ENCODE data around the gene ULBP2.
"Not testable (repeated sequence)": the region's sequence is repeated elsewhere in the genome, so short reads cannot be mapped to it uniquely, and the experiment has no call there.

The ULBP2 gene

GRCh38 chr6:149927025-149927424 lies 14.8 kb upstream of the ULBP2 start:
- not testable (repeated sequence) for DNase-seq

DNA sequence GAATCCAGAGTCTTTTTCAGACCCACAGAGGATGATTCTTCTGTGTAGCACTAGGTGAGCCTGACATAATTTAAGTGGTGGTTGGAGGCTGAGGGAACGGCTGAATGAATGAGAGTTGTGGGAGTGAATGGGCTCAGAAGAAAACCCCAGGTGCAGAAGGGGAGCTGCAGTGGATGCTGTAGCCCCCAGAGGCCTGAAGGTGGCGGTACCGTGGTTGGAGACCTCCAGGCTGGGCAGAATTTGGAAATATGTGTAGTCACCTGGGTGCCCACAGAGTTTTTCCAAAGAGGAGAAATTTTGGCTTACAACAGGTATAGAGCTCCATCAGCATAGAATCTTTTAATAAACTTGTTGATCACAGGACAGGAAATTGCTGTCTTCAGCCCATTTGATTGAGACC lies 12.4 kb upstream of the ULBP2 start:
- DNase-seq, result no peak

- DNase-seq, result no peak
Measured at GRCh38 chr6:149931501-149931900, 10.3 kb upstream of the ULBP2 start.

GRCh38 chr6:149933036-149933435 lies 8.8 kb upstream of the ULBP2 start:
- no peak for DNase-seq

GRCh38 chr6:149933461-149933860 lies 8.4 kb upstream of the ULBP2 start:
- no peak for DNase-seq

- peak; percentile 70 to 81 for DNase-seq
Measured at GRCh38 chr6:149934249-149935156, 7.3 kb upstream of the ULBP2 start.

GRCh38 chr6:149935246-149935645 lies 6.6 kb upstream of the ULBP2 start:
- no peak for DNase-seq

- DNase-seq, result no peak
Measured at GRCh38 chr6:149935668-149936067, 6.1 kb upstream of the ULBP2 start.

DNA sequence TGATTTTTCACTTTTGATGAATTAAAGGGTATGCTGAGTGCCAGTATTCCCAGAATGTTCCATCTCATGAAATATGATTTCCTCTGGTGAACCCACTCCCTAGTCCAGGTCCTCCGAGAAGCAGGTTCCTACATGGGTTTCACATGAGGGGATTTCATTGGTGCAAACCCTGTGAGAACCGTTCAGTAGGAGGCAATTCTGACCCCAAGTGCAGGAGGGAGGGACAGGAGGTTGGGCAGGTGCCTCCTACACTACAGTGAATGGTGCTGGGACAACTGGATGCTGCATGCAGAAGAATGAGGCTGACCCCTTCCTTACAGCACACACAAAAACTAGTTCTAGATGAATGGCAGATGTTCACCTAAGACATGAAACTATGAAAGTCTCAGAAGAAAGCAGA lies 5.1 kb upstream of the ULBP2 start:
- DNase-seq, result no peak

- not testable (repeated sequence) for DNase-seq
Measured at GRCh38 chr6:149938013-149938570, 3.7 kb upstream of the ULBP2 start.

GRCh38 chr6:149938571-149939355 lies 3.1 kb upstream of the ULBP2 start:
- DNase-seq, result peak; percentile 73 to 78

DNA sequence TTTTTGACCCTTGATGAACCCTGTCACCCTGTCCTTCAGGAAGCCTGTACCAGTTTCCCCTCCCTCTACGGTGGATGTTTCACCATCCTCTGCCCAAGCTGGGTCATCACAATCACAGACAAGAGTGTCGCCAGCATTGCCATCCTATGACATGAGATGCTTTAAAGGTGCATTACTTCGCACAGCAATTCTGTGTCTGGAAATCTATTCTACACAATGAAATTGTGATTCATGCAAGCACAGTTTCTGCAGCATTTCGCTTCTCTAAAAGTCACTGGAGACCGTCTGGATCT lies 2.5 kb upstream of the ULBP2 start:
- DNase-seq, result no peak

DNA sequence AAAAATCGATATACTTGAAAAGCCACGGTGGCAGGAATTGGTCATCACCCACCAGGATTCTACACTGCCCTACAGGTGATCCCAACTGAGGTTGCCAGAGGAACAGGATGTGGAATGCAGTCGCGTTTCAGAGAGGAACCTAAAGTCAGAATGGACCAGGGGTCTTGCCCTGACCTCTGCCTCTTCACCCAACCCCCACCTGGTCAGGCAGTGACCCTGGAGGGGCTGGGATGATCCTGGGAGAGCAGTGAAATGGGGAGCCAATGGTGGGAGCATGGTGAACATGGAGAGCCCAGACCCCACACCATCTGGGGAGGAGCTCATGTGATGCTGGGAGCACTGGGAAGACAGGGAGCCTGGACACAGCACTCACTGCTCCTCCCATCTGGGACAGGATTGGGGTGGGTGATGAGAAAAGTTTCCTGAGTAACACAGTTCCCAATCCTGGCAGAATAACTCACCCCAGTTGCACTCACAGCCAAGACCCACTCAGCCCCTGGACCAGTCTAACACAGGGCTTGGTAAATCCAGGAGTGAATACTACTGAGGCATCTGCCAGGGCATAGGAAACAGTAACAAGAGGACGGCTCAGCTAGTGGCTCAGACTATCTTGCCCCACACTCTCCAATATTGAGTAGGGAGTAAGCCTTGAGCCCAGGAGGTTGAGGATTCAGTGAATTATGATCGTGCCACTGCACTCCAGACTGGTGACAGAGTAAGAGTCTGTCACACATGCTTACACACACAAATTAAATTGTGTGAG lies 1.7 kb upstream of the ULBP2 start:
- no peak for DNase-seq

DNA sequence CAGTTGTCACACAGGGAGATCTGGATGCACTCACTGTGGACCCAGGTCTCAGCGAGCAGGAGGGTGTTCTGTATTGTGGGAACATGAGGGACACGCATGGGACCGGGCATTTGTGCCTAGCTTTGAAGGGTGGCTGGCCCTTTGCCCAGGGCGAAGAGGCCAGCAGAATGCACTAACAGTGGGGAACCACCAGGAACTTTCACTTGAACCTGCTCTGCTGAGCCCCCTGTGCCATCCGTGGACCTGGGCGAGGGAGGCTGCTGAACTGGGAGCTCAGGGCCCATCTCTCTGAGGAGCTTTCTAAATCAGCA lies 1.2 kb upstream of the ULBP2 start:
- DNase-seq, result no peak

- no peak for DNase-seq
Measured at GRCh38 chr6:149942461-149942829, 631 bp downstream of the ULBP2 start.

GRCh38 chr6:149943321-149943720 lies 1.5 kb downstream of the ULBP2 start:
- DNase-seq, result not testable (repeated sequence)

DNA sequence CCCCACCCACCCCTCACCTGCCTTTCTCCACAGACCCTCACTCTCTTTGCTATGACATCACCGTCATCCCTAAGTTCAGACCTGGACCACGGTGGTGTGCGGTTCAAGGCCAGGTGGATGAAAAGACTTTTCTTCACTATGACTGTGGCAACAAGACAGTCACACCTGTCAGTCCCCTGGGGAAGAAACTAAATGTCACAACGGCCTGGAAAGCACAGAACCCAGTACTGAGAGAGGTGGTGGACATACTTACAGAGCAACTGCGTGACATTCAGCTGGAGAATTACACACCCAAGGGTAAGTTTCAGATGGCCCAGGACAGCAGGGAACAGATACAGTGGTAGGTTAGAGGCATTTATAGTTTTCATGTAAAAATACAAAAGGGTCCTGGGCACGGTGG lies 3.5 kb downstream of the ULBP2 start:
- not testable (repeated sequence) for DNase-seq

DNA sequence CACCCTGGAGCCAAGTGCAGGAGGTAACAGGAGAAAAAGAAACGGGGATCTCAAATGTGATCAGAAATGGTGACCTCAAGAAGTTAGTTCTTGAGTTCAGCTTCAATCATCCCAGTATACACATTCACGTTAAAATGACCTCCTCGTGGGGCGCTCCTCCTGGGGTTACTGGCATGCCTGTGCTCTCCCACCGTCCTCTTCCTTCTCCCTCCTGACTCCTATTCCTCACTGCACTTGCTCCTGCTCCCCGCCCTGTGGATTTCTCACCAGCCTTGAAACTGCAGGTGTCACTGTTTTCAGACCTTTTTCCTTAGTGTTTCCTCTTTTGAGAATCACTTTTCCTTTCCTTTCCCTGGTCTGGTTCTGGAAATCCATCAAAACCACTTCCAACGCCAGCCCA lies 4.8 kb downstream of the ULBP2 start:
- not testable (repeated sequence) for DNase-seq

DNA sequence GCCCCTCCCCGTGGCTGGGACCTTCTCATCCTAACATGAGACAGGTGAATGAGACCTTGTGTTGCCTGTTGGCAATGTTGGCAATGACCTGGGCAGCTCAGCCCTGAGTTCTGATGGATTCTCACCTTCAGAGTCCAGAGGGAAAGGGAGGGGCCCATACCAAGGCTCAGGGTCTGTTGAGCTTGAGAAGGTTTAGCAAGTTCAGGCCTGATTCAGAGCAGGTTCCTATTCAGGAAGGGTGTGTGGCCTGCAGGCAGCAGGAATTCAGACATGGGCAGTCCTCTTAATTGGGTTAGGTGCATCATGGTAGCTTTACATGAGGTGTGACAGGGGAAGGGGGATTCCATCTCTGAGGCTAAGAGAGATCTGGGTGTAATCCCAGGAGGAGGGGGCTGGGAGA lies 5.7 kb downstream of the ULBP2 start:
- not testable (repeated sequence) for DNase-seq

- DNase-seq, result no peak
Measured at GRCh38 chr6:149948011-149948410, 6.2 kb downstream of the ULBP2 start.

- DNase-seq, result no peak
Measured at GRCh38 chr6:149948616-149949015, 6.8 kb downstream of the ULBP2 start.

GRCh38 chr6:149950423-149950822 lies 8.6 kb downstream of the ULBP2 start:
- DNase-seq, result no peak

GRCh38 chr6:149951096-149951495 lies 9.3 kb downstream of the ULBP2 start:
- DNase-seq, result no peak
